GM18520 (cell line): Measurements from ENCODE around the gene RTL1.

Experiments used
- ATAC-seq: cut with Tn5 transposase; IDR thresholded peaks from one replicate; pipeline ENCODE4 v1.9.1; 2021; ENCODE audit not compliant: unreplicated experiment

The RTL1 gene

GRCh38 chr14:100851946-100852620, 51.4 kb downstream of the RTL1 start:
- ATAC-seq, result no peak

- ATAC-seq, result no peak
Observed at GRCh38 chr14:100851586-100851916, 52.0 kb downstream of the RTL1 start.

GRCh38 chr14:100850841-100851585, 52.5 kb downstream of the RTL1 start:
- no peak for ATAC-seq

- ATAC-seq, result no peak
Observed at GRCh38 chr14:100849115-100849781, 54.3 kb downstream of the RTL1 start.

- ATAC-seq, result no peak
Observed at GRCh38 chr14:100846309-100846859, 57.1 kb downstream of the RTL1 start.

GRCh38 chr14:100845341-100845740, 58.2 kb downstream of the RTL1 start:
- no peak for ATAC-seq

- no peak for ATAC-seq
Observed at GRCh38 chr14:100844846-100845245, 58.7 kb downstream of the RTL1 start.

GRCh38 chr14:100844421-100844820, 59.1 kb downstream of the RTL1 start:
- ATAC-seq, result no peak

- ATAC-seq, result no peak
Observed at GRCh38 chr14:100844082-100844408, 59.5 kb downstream of the RTL1 start.

GRCh38 chr14:100842799-100843198, 60.7 kb downstream of the RTL1 start:
- ATAC-seq, result no peak

- ATAC-seq, result no peak
Observed at GRCh38 chr14:100841761-100842403, 61.6 kb downstream of the RTL1 start.

GRCh38 chr14:100841066-100841760, 62.3 kb downstream of the RTL1 start:
- ATAC-seq, result no peak

GRCh38 chr14:100840286-100841065, 63.0 kb downstream of the RTL1 start:
- no peak for ATAC-seq

- ATAC-seq, result no peak
Observed at GRCh38 chr14:100839681-100840111, 63.8 kb downstream of the RTL1 start.

GRCh38 chr14:100839315-100839585, 64.3 kb downstream of the RTL1 start:
- no peak for ATAC-seq

- no peak for ATAC-seq
Observed at GRCh38 chr14:100838493-100839314, 64.8 kb downstream of the RTL1 start.

- no peak for ATAC-seq
Observed at GRCh38 chr14:100837805-100838350, 65.6 kb downstream of the RTL1 start.

- ATAC-seq, result no peak
Observed at GRCh38 chr14:100836941-100837804, 66.3 kb downstream of the RTL1 start.
